Thoracic aorta (tissue), 2 donors: ENCODE data around the gene FARP1. TPM values are rescaled to one million over a fixed set of nuclear protein-coding genes. Genes with fewer than 3 reads are reported as not detected.
A peak's percentile ranks its signal among the peaks of the same experiment; 100 is the strongest.

ENCODE experiments used
- ATAC-seq: fragments of 150-250 bp; one replicate; pipeline ENCODE4 v1.8.0; 2017; ENCODE audit warnings: low read depth; ENCODE audit not compliant: insufficient number of reproducible peaks, low FRiP score
- DNase-seq: peaks from one replicate; pipeline ENCODE4 v3.0.0-alpha.2; 2020; ENCODE audit warnings: low spot score
- H3K27ac ChIP-seq, 2 donors: fragments of 200-600 bp; sonication (generic); 1 replicate in 1 of 2; 2 replicates in 1 of 2; pipeline ENCODE4 v1.5.1; 2016; ENCODE audit warnings: mild to moderate bottlenecking in 2 of 2, moderate library complexity in 2 of 2
- H3K27me3 ChIP-seq: fragments of 200-600 bp; sonication (generic); replicated peaks from 2 replicates; pipeline ENCODE4 v1.6.0; 2016; ENCODE audit warnings: mild to moderate bottlenecking; ENCODE audit not compliant: insufficient read depth
- H3K36me3 ChIP-seq: fragments of 200-600 bp; sonication (generic); one replicate; pipeline ENCODE4 v1.5.1; 2016
- H3K4me1 ChIP-seq, 2 donors: fragments of 200-600 bp; sonication (generic); 1 replicate in 1 of 2; 2 replicates in 1 of 2; pipeline versions ENCODE4 v1.5.1 to v1.6.0; 2016; ENCODE audit warnings: low read depth in 2 of 2, mild to moderate bottlenecking in 1 of 2; ENCODE audit not compliant: control insufficient read depth in 1 of 2
- H3K4me3 ChIP-seq: fragments of 200-600 bp; sonication (generic); 2 replicates; pipeline ENCODE4 v1.5.1; 2016; ENCODE audit warnings: mild to moderate bottlenecking
- H3K9me3 ChIP-seq: fragments of 200-600 bp; sonication (generic); 2 replicates; pipeline ENCODE4 v1.5.1; 2016
- total RNA-seq, 2 donors: library from RNA; depleted of rRNA; stranded (reverse); fragments of >200 nt; gene quantifications; one replicate each; pipeline versions ENCODE4 v1.1.0 to v1.2.3, GENCODE V29; 2016
- TF ChIP-seq, protein P1 (sequence below): fragments of 200-600 bp; sonication (generic); IDR thresholded peaks from one replicate; pipeline ENCODE4 v1.5.1; 2019; ENCODE audit warnings: antibody characterized with exemption

FARP1 gene
- total RNA-seq, 2 donors from 2014 or later, result 17.6 to 30.3 TPM

DNA sequence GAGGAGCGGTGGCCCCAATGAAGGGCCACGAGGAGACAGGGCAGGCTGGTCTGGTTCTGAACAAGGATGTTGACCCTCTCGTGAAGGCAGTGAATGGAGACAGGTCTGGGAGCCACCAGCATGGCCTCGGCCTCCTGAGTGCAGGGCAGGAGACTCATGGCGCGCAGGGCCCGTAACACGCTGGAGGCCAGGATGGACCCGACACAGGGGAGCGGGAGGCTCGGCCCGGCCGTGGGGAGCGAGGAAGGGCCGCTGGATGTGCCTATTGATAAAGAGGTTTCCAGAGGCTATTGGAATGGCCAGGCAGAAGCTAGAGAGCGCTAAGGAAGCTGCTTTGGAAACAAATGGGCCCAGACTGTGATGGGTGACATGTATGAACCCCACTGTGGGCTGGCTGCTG is 301.5 kb downstream of the FARP1 start:
- Histone ChIP-seq H3K4me1 (peaks cover 0 to 10% of the 10 kb centered on the region in 2 donors), H3K9me3 (no peaks in the 10 kb centered on the region), H3K36me3 (no peaks in the 10 kb centered on the region), H3K27ac (no peak overlapping the region), H3K4me3 (no peak overlapping the region), H3K27me3 (no peaks in the 10 kb centered on the region)
- TF ChIP-seq, protein P1, sequence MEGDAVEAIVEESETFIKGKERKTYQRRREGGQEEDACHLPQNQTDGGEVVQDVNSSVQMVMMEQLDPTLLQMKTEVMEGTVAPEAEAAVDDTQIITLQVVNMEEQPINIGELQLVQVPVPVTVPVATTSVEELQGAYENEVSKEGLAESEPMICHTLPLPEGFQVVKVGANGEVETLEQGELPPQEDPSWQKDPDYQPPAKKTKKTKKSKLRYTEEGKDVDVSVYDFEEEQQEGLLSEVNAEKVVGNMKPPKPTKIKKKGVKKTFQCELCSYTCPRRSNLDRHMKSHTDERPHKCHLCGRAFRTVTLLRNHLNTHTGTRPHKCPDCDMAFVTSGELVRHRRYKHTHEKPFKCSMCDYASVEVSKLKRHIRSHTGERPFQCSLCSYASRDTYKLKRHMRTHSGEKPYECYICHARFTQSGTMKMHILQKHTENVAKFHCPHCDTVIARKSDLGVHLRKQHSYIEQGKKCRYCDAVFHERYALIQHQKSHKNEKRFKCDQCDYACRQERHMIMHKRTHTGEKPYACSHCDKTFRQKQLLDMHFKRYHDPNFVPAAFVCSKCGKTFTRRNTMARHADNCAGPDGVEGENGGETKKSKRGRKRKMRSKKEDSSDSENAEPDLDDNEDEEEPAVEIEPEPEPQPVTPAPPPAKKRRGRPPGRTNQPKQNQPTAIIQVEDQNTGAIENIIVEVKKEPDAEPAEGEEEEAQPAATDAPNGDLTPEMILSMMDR, result no peak
- no peak for ATAC-seq
- no peak for DNase-seq

DNA sequence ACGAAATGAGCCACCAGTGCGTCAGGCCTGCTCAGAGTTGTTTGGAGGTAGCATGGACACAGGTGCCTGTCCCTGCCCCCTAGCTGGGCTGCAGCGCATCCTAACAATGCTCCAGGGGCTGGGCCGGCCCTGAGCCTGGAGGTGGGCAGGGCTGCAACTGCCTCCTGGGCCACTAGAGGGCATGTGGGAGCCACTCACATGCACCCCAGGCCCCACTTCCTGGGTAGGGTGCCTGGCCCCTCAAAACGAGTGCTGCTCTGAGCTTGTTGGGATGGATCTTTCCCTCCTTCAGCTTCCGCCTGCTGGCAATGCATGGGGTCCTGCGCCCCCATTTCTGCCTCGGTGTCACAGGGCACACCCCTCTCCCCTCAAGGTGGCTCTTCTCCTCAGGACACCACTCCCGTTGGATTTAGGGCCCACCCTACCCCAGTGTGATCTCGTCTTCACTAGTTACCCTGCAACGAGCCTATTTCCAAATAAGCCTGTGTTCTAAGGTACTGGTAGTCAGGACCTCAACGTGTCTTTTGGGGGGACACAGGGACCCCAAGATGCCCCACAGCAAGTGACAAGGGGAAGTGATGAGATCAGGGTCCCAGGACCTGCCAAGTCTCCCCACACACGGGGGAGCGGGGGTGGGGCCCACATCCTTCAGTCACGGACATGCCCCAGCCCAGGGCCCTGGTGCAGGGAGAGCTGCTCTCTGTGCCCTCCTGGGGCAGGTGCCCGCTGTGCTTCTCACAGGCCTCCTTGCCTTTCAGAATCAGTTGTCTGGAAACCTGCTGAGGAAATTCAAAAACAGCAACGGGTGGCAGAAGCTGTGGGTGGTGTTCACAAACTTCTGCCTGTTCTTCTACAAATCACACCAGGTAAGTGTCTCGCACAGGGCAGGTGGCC is 302.7 kb downstream of the FARP1 start:
- Histone ChIP-seq H3K27ac (no peak overlapping the region), H3K4me1 (peaks cover 7 to 23% of the 10 kb centered on the region in 2 donors), H3K4me3 (no peak overlapping the region), H3K36me3 (no peaks in the 10 kb centered on the region), H3K9me3 (no peaks in the 10 kb centered on the region), H3K27me3 (no peaks in the 10 kb centered on the region)
- DNase-seq (no peak), ATAC-seq (no peak)
- TF ChIP-seq, protein P1, result peak; percentile 98

DNA sequence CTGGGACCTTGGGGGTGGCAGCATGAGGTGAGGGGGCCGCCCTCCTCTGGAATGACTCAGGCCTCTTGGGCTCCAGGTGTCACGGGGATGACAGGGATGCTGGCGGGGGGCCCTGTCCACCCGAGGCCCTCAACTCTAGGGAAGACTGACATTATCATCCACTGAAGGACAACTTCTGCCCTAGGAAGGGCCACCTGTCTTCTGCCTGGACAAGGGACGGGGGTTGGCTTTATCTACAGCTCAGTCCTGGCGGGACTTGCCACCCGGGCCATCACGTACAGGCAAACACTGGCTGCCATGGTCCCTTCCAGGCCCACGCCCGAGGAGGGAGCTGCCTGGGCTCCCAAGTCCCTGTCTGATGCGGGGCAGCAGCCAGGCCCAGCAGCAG is 303.3 kb downstream of the FARP1 start:
- ATAC-seq, result no peak
- Histone ChIP-seq H3K27ac (no peak overlapping the region), H3K4me3 (no peak overlapping the region), H3K27me3 (no peaks in the 10 kb centered on the region), H3K9me3 (no peaks in the 10 kb centered on the region), H3K36me3 (no peaks in the 10 kb centered on the region), H3K4me1 (peaks cover 7 to 29% of the 10 kb centered on the region in 2 donors)
- TF ChIP-seq, protein P1, result no peak
- no peak for DNase-seq

DNA sequence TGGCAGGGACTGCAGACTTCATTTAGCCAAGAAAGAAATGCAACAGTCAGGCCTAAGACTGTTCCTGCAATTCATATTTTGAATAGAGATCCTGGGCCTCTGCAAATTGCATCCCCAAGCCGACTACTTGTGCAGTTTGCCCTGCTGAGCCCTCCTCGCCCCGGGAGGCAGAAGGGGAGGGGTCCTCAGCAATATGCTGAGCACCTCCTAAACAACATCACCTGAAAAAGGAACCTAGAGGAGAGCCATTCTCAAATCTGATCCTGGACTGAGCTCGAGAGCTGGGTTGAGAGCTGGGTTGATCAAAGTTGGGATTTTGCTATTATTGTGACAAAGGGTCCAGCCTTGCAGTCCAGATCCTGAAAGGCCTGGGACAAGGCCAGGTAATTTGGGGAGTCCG is 304.2 kb downstream of the FARP1 start:
- ATAC-seq, result no peak
- DNase-seq, result no peak
- TF ChIP-seq, protein P1, result no peak
- Histone ChIP-seq H3K4me3 (no peak overlapping the region), H3K36me3 (no peaks in the 10 kb centered on the region), H3K27ac (no peak overlapping the region), H3K27me3 (no peaks in the 10 kb centered on the region), H3K9me3 (no peaks in the 10 kb centered on the region), H3K4me1 (peaks cover 15 to 38% of the 10 kb centered on the region in 2 donors)

DNA sequence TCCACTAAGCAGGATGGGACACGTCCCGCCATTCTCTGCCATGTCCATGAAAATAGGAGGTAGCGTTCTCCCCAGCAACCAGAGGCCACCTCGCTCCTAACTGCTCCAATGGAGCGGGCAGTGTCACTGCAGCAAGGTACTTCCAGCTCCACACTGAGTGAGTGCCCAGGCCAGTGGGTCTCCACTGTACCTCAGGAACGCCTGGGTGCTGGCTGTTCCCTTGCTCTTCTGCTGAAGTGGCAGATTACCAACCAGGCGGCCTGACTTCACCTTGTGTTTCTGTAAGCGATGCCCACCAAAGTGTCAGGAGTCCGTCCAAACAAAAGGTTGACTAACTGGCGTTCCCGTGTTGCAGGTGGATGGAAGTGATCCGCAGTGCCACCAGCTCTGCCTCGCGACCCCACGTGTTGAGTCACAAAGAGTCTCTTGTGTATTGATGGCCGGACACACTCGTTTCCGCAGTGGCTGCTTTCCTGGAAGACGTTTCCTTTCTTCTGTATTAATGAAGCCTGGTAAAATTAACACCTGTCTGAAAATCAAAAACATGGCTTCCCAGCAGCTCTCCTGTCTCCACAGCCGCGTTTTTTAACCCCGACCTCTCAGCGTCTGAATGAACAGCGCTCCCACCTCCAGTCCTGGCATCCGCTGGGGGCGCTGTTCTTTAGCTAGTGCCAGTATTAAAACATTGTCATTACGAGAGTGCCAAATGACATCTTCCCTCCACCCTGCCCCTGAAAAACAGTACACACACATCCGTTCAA is 305.2 kb downstream of the FARP1 start:
- Histone ChIP-seq H3K27ac (no peak overlapping the region), H3K27me3 (no peaks in the 10 kb centered on the region), H3K4me3 (no peak overlapping the region), H3K4me1 (peaks cover 15 to 44% of the 10 kb centered on the region in 2 donors), H3K36me3 (no peaks in the 10 kb centered on the region), H3K9me3 (no peaks in the 10 kb centered on the region)
- no peak for ATAC-seq
- no peak for DNase-seq
- TF ChIP-seq, protein P1, result no peak
